PC-9 (cell line): ENCODE data around the gene GP1BB. TPM values are rescaled to one million over a fixed set of nuclear protein-coding genes. Genes with fewer than 3 reads are reported as not detected.

Experiments
- BruUV-seq: library from RNA; stranded (reverse); fragments of 400-500 nt; replicated peaks from 2 replicates; lab custom pipeline; 2021; lab: Mats Ljungman, UMichigan
- CTCF ChIA-PET: fragments of 300-600 bp; sonication (Branson Sonifier 250); formaldehyde crosslinking; loops from one replicate; lab custom pipeline; 2022; ENCODE audit warnings: antibody characterized with exemption; lab: Charles Lee
- POLR2A ChIA-PET: fragments of 300-600 bp; sonication (Branson Sonifier 250); formaldehyde crosslinking; loops from one replicate; lab custom pipeline; 2022; ENCODE audit warnings: antibody characterized with exemption; ENCODE audit not compliant: unreplicated experiment; lab: Charles Lee
- DNase-seq, 2 experiments: peaks; one replicate each; pipeline versions ENCODE4 v3.0.0 to v3.0.0-alpha.2; 2015 to 2022; ENCODE audit warnings: mixed read lengths in 1 of 2
- H2AFZ ChIP-seq: fragments of 200-600 bp; sonication (generic); 2 replicates; pipeline ENCODE4 v1.8.1; 2017; ENCODE audit warnings: antibody characterized with exemption
- H3F3A ChIP-seq: fragments of 200-600 bp; sonication (generic); 2 replicates; pipeline ENCODE4 v1.8.1; 2017; ENCODE audit warnings: antibody characterized with exemption, mild to moderate bottlenecking, low read depth; ENCODE audit not compliant: insufficient read depth
- H3K27ac ChIP-seq: fragments of 200-600 bp; sonication (generic); 2 replicates; pipeline ENCODE4 v1.6.1; 2016; ENCODE audit warnings: mixed run types
- H3K27me3 ChIP-seq: fragments of 200-600 bp; sonication (generic); 2 replicates; pipeline ENCODE4 v1.6.1; 2016; ENCODE audit warnings: low read depth, mixed run types; ENCODE audit not compliant: insufficient read depth
- H3K36me3 ChIP-seq: fragments of 200-600 bp; sonication (generic); 2 replicates; pipeline ENCODE4 v1.6.1; 2016; ENCODE audit warnings: low read depth, mixed run types
- H3K4me1 ChIP-seq: fragments of 200-600 bp; sonication (generic); replicated peaks from 2 replicates; pipeline ENCODE4 v1.6.1; 2016; ENCODE audit warnings: mixed run types; ENCODE audit not compliant: insufficient read depth
- H3K4me2 ChIP-seq: fragments of 200-600 bp; sonication (generic); 2 replicates; pipeline ENCODE4 v1.6.1; 2017; ENCODE audit warnings: mixed run types
- H3K4me3 ChIP-seq: fragments of 200-600 bp; sonication (generic); 2 replicates; pipeline ENCODE4 v1.6.1; 2016; ENCODE audit warnings: mixed run types
- H3K79me2 ChIP-seq: fragments of 200-600 bp; sonication (generic); 2 replicates; pipeline ENCODE4 v1.6.1; 2017; ENCODE audit warnings: low read depth, mixed run types
- H3K9me2 ChIP-seq: fragments of 200-600 bp; sonication (generic); 2 replicates; pipeline ENCODE4 v1.8.1; 2017; ENCODE audit warnings: mild to moderate bottlenecking; ENCODE audit not compliant: insufficient read depth
- H3K9me3 ChIP-seq: fragments of 200-600 bp; sonication (generic); 2 replicates; pipeline ENCODE4 v1.8.1; 2016; ENCODE audit warnings: low read depth; ENCODE audit not compliant: insufficient read depth
- H4K20me1 ChIP-seq: fragments of 200-600 bp; sonication (generic); 2 replicates; pipeline ENCODE4 v1.8.1; 2017; ENCODE audit not compliant: insufficient read depth
- CTCF ChIP-seq: fragments of 200-600 bp; sonication (generic); conservative IDR thresholded peaks from 2 replicates; pipeline ENCODE4 v1.6.1; 2017; ENCODE audit warnings: mixed run types, antibody characterized with exemption, mild to moderate bottlenecking, moderate library complexity
- EZH2 ChIP-seq: fragments of 200-600 bp; sonication (generic); IDR thresholded peaks from 2 replicates; pipeline ENCODE4 v1.8.0; 2017; ENCODE audit warnings: antibody characterized with exemption, low read depth
- intact Hi-C: fragments of 100-400 bp; cut with micrococcal nuclease; formaldehyde crosslinking; loops from one replicate; pipeline ENCODE4 v1.10.0; 2022; ENCODE audit not compliant: unreplicated experiment
- total RNA-seq: library from RNA; stranded (reverse); gene quantifications from 2 replicates; pipeline ENCODE4 v1.2.3, GENCODE V29; 2021

Gene GP1BB
- total RNA-seq, 1 experiment from 2014 or later, result 0.35 TPM

DNA sequence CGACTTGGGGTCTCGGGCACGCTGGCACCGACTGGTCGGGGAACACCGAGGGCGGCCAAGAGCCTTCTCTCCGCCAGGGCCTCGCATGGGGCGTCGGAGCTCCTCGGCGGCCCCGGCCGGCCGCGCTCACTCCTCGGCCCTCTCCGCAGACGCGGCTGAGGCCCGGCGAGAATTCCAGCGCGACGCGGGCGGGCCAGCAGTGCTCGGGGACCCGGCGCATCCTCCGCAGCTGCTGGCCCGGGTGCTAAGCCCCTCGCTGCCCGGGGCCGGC is 42.8 kb downstream of the GP1BB start:
- no peaks in the 10 kb centered on the region for H3K36me3 ChIP-seq
- TF ChIP-seq CTCF, result no peak
- no peaks in the 10 kb centered on the region for H3K79me2 ChIP-seq
- no TSS peak for BruUV-seq
- ChIA-PET POLR2A (no interaction called here), CTCF (no interaction called here)
- H2AFZ ChIP-seq, result no peak overlapping the region
- intact Hi-C loops, result loop anchor here (5.0 to 10.0 kb wide), 2 partner anchors 86 to 119 kb away; partner anchors contain the start of genes GNB1L and RTL10
- H3K27me3 ChIP-seq, result peaks cover 29% of the 10 kb centered on the region
- H3K9me2 ChIP-seq, result no peaks in the 10 kb centered on the region
- H4K20me1 ChIP-seq, result no peaks in the 10 kb centered on the region
- peak overlapping the region; percentile 70; the same call in 1 of the 2 replicates for H3K4me2 ChIP-seq
- H3K4me1 ChIP-seq, result peaks cover 7% of the 10 kb centered on the region; the same call in 1 of the 2 replicates
- DNase-seq, result no peak
- H3K27ac ChIP-seq, result no peak overlapping the region
- H3K9me3 ChIP-seq, result no peaks in the 10 kb centered on the region
- H3K4me3 ChIP-seq, result no peak overlapping the region; the same call in 1 of the 2 replicates
- no peaks in the 10 kb centered on the region for H3F3A ChIP-seq

- peaks cover 29% of the 10 kb centered on the region for H3K27me3 ChIP-seq
- DNase-seq, result peak in 1 of 2 experiments; percentile 54
- CTCF ChIA-PET, result no interaction called here
- H3K4me1 ChIP-seq, result peaks cover 7% of the 10 kb centered on the region; the same call in 1 of the 2 replicates
- H3F3A ChIP-seq, result no peaks in the 10 kb centered on the region
- no peak overlapping the region; the same call in 1 of the 2 replicates for H2AFZ ChIP-seq
- intact Hi-C loops, result loop anchor here (1.0 to 10.0 kb wide), 3 partner anchors 36 to 118 kb away; partner anchors contain the start of genes GNB1L and RTL10
- no TSS peak for BruUV-seq
- H3K9me3 ChIP-seq, result no peaks in the 10 kb centered on the region
- TF ChIP-seq CTCF (peak; percentile 46; the same call in 1 of the 2 replicates), EZH2 (peak; percentile 98; the same call in 1 of the 2 replicates)
- H3K36me3 ChIP-seq, result no peaks in the 10 kb centered on the region
- H3K27ac ChIP-seq, result no peak overlapping the region
- peak overlapping the region; percentile 70 for H3K4me2 ChIP-seq
- POLR2A ChIA-PET, result no interaction called here
- no peaks in the 10 kb centered on the region for H3K9me2 ChIP-seq
- peak overlapping the region; percentile 48; the same call in 1 of the 2 replicates for H3K4me3 ChIP-seq
- H3K79me2 ChIP-seq, result no peaks in the 10 kb centered on the region
- no peaks in the 10 kb centered on the region for H4K20me1 ChIP-seq
These were observed 43.4 kb downstream of the GP1BB start for GRCh38 chr22:19766511-19767426.

- H3K27me3 ChIP-seq, result peaks cover 29% of the 10 kb centered on the region
- no TSS peak for BruUV-seq
- TF ChIP-seq CTCF (0 out of 2 replicates have a peak, but pooled peaks have one; percentile 4), EZH2 (no peak)
- H2AFZ ChIP-seq, result no peak overlapping the region
- H3K27ac ChIP-seq, result no peak overlapping the region
- no peaks in the 10 kb centered on the region for H3K79me2 ChIP-seq
- H3K4me1 ChIP-seq, result peaks cover 7% of the 10 kb centered on the region; the same call in 1 of the 2 replicates
- ChIA-PET POLR2A (no interaction called here), CTCF (no interaction called here)
- H3F3A ChIP-seq, result no peaks in the 10 kb centered on the region
- peak; percentile 39 to 55 for DNase-seq
- peak overlapping the region; percentile 70 for H3K4me2 ChIP-seq
- no peaks in the 10 kb centered on the region for H3K9me3 ChIP-seq
- no peaks in the 10 kb centered on the region for H4K20me1 ChIP-seq
- no peaks in the 10 kb centered on the region for H3K9me2 ChIP-seq
- peak overlapping the region; percentile 48; the same call in 1 of the 2 replicates for H3K4me3 ChIP-seq
- intact Hi-C loops, result loop anchor here (1.0 to 10.0 kb wide), 3 partner anchors 37 to 117 kb away; partner anchors contain the start of genes GNB1L and RTL10
- H3K36me3 ChIP-seq, result no peaks in the 10 kb centered on the region
These were observed 44.3 kb downstream of the GP1BB start for GRCh38 chr22:19767427-19768341.
